Mononuclear cell (primary cell): ENCODE measurements around the gene CYP11A1. TPM values are rescaled to one million over a fixed set of nuclear protein-coding genes. Genes with fewer than 3 reads are reported as not detected.

Experiments used
- H3K27me3 ChIP-seq: 2 replicates; pipeline ENCODE4 v1.6.0; 2011; ENCODE audit warnings: low read length, control low read depth; ENCODE audit not compliant: insufficient read depth
- H3K4me1 ChIP-seq: 2 replicates; pipeline ENCODE4 v1.5.1; 2011; ENCODE audit warnings: mild to moderate bottlenecking, low read length, control low read depth; ENCODE audit not compliant: insufficient read depth
- H3K4me3 ChIP-seq: 2 replicates; pipeline ENCODE4 v1.5.1; 2011; ENCODE audit warnings: mild to moderate bottlenecking, low read length, moderate library complexity
- H3K9me3 ChIP-seq: 2 replicates; pipeline ENCODE4 v1.5.1; 2011; ENCODE audit warnings: low read depth, mild to moderate bottlenecking, control low read depth, low read length
- total RNA-seq: library from RNA; depleted of rRNA; stranded (reverse); fragments of >200 nt; gene quantifications from one replicate; pipeline ENCODE4 v1.2.3, GENCODE V29; 2012

CYP11A1 gene
- total RNA-seq, 1 donor: 0.42 TPM

- Histone ChIP-seq H3K27me3 (no peaks in the 10 kb centered on the region), H3K9me3 (no peaks in the 10 kb centered on the region), H3K4me3 (no peak overlapping the region), H3K4me1 (peaks cover 38% of the 10 kb centered on the region)
Observed at GRCh38 chr15:74405823-74406222, 38.4 kb upstream of the CYP11A1 start.

GRCh38 chr15:74403991-74404563, 36.6 kb upstream of the CYP11A1 start:
- Histone ChIP-seq H3K4me1 (peaks cover 56% of the 10 kb centered on the region), H3K4me3 (no peak overlapping the region), H3K27me3 (no peaks in the 10 kb centered on the region), H3K9me3 (no peaks in the 10 kb centered on the region)

GRCh38 chr15:74403588-74403919, 36.1 kb upstream of the CYP11A1 start:
- Histone ChIP-seq H3K27me3 (no peaks in the 10 kb centered on the region), H3K4me1 (peaks cover 61% of the 10 kb centered on the region), H3K4me3 (no peak overlapping the region), H3K9me3 (no peaks in the 10 kb centered on the region)

GRCh38 chr15:74402873-74403587, 35.6 kb upstream of the CYP11A1 start:
- H3K4me1 ChIP-seq: peaks cover 66% of the 10 kb centered on the region

GRCh38 chr15:74402337-74402841, 34.9 kb upstream of the CYP11A1 start:
- Histone ChIP-seq H3K4me1 (peaks cover 73% of the 10 kb centered on the region), H3K4me3 (no peak overlapping the region), H3K9me3 (no peaks in the 10 kb centered on the region), H3K27me3 (no peaks in the 10 kb centered on the region)

More at GRCh38 chr15:74402873-74403587, 35.6 kb upstream of the CYP11A1 start:
- Histone ChIP-seq H3K27me3 (no peaks in the 10 kb centered on the region), H3K9me3 (no peaks in the 10 kb centered on the region), H3K4me3 (no peak overlapping the region)

- Histone ChIP-seq H3K27me3 (no peaks in the 10 kb centered on the region), H3K4me1 (peaks cover 85% of the 10 kb centered on the region), H3K4me3 (no peak overlapping the region), H3K9me3 (no peaks in the 10 kb centered on the region)
Observed at GRCh38 chr15:74400915-74401757, 33.7 kb upstream of the CYP11A1 start.

GRCh38 chr15:74400313-74400860, 32.9 kb upstream of the CYP11A1 start:
- H3K4me3 ChIP-seq: no peak overlapping the region
- H3K4me1 ChIP-seq: peaks cover 89% of the 10 kb centered on the region
- no peaks in the 10 kb centered on the region for H3K27me3 ChIP-seq
- H3K9me3 ChIP-seq: no peaks in the 10 kb centered on the region

- Histone ChIP-seq H3K4me3 (no peak overlapping the region), H3K9me3 (no peaks in the 10 kb centered on the region), H3K4me1 (peaks cover 89% of the 10 kb centered on the region), H3K27me3 (no peaks in the 10 kb centered on the region)
Observed at GRCh38 chr15:74399511-74400312, 32.3 kb upstream of the CYP11A1 start.

GRCh38 chr15:74399100-74399499, 31.7 kb upstream of the CYP11A1 start:
- Histone ChIP-seq H3K4me3 (no peak overlapping the region), H3K27me3 (no peaks in the 10 kb centered on the region), H3K9me3 (no peaks in the 10 kb centered on the region), H3K4me1 (peaks cover 84% of the 10 kb centered on the region)

- Histone ChIP-seq H3K27me3 (no peaks in the 10 kb centered on the region), H3K4me3 (no peak overlapping the region), H3K9me3 (no peaks in the 10 kb centered on the region), H3K4me1 (peaks cover 75% of the 10 kb centered on the region)
Observed at GRCh38 chr15:74398183-74398582, 30.7 kb upstream of the CYP11A1 start.

- Histone ChIP-seq H3K4me1 (peaks cover 67% of the 10 kb centered on the region), H3K27me3 (no peaks in the 10 kb centered on the region), H3K4me3 (no peak overlapping the region), H3K9me3 (no peaks in the 10 kb centered on the region)
Observed at GRCh38 chr15:74397239-74398068, 30.0 kb upstream of the CYP11A1 start.

GRCh38 chr15:74396445-74397238, 29.2 kb upstream of the CYP11A1 start:
- H3K4me3 ChIP-seq: no peak overlapping the region
- peaks cover 66% of the 10 kb centered on the region for H3K4me1 ChIP-seq
- H3K27me3 ChIP-seq: no peaks in the 10 kb centered on the region
- no peaks in the 10 kb centered on the region for H3K9me3 ChIP-seq

GRCh38 chr15:74396146-74396438, 28.6 kb upstream of the CYP11A1 start:
- H3K4me3 ChIP-seq: no peak overlapping the region
- H3K27me3 ChIP-seq: no peaks in the 10 kb centered on the region
- peaks cover 66% of the 10 kb centered on the region for H3K4me1 ChIP-seq
- no peaks in the 10 kb centered on the region for H3K9me3 ChIP-seq
